GM12878 (cell line): ENCODE measurements around the gene PLXNA2. TPM values are rescaled to one million over a fixed set of nuclear protein-coding genes. Genes with fewer than 3 reads are reported as not detected.

Experiments
- ATAC-seq: fragments of 200-7000 bp; cut with Tn5 transposase; 3 replicates; pipeline ENCODE4 v1.9.1; 2020; ENCODE audit warnings: mild to moderate bottlenecking, moderate library complexity
- BruUV-seq: library from RNA; stranded (reverse); fragments of 400-500 nt; replicated peaks from 2 replicates; lab custom pipeline; 2021; lab: Mats Ljungman, UMichigan
- CTCF ChIA-PET: fragments of 300-600 bp; sonication (Branson Sonifier 250); formaldehyde crosslinking; extraction: SDS; loops from one replicate; lab custom pipeline; 2021; ENCODE audit warnings: inconsistent platforms; lab: Yijun Ruan, JAX
- POLR2A ChIA-PET: fragments of 350-600 bp; formaldehyde crosslinking; extraction: SDS; loops from one replicate; lab custom pipeline; 2021; ENCODE audit warnings: inconsistent platforms; lab: Charles Lee
- RAD21 ChIA-PET: fragments of 300-600 bp; sonication (Branson Sonifier 250); formaldehyde crosslinking; loops from one replicate; lab custom pipeline; 2023; ENCODE audit warnings: antibody characterized with exemption; ENCODE audit not compliant: unreplicated experiment; lab: Charles Lee
- SMC1A ChIA-PET: fragments of 300-600 bp; sonication (Branson Sonifier 250); formaldehyde crosslinking; loops from one replicate; lab custom pipeline; 2023; ENCODE audit not compliant: unreplicated experiment, uncharacterized antibody; lab: Charles Lee
- DNase-seq: peaks from one replicate; pipeline ENCODE4 v3.0.0-alpha.2; 2011; ENCODE audit warnings: low read depth, low spot score
- FAIRE-seq: peaks from 3 replicates; lab custom pipeline; 2011; peaks lifted over from hg19 to GRCh38; lab: Jason Lieb, UNC
- H2AFZ ChIP-seq: 2 replicates; pipeline ENCODE4 v1.6.0; 2011; ENCODE audit warnings: low read depth, low read length, control low read depth; ENCODE audit not compliant: control insufficient read depth
- H3K27ac ChIP-seq: 2 replicates; pipeline ENCODE4 v1.5.1; 2011; ENCODE audit warnings: control low read depth; ENCODE audit not compliant: control insufficient read depth, insufficient read depth
- H3K27me3 ChIP-seq, 2 experiments: replicated peaks in 1 of 2; 2 replicates each; pipeline versions ENCODE4 v1.6.0 to v1.6.1; 2011; ENCODE audit warnings: low read length in 1 of 2; ENCODE audit not compliant: control insufficient read depth in 2 of 2, insufficient read depth in 2 of 2
- H3K36me3 ChIP-seq, 2 experiments: 2 replicates each; pipeline ENCODE4 v1.5.1; 2011; ENCODE audit warnings: low read length in 1 of 2; ENCODE audit not compliant: control insufficient read depth in 2 of 2, insufficient read depth in 2 of 2
- H3K4me1 ChIP-seq: 2 replicates; pipeline ENCODE4 v1.6.1; 2011; ENCODE audit warnings: mild to moderate bottlenecking, low read length, moderate library complexity, mixed read lengths; ENCODE audit not compliant: control insufficient read depth, insufficient read depth
- H3K4me2 ChIP-seq: 2 replicates; pipeline ENCODE4 v1.6.0; 2011; ENCODE audit warnings: control low read depth; ENCODE audit not compliant: control insufficient read depth, insufficient read depth
- H3K4me3 ChIP-seq: fragments of 200-600 bp; sonication (generic); 2 replicates; pipeline ENCODE4 v1.5.1; 2016
- H3K79me2 ChIP-seq: 2 replicates; pipeline ENCODE4 v1.6.0; 2011; ENCODE audit warnings: low read length; ENCODE audit not compliant: control insufficient read depth, insufficient read depth
- H3K9ac ChIP-seq: 2 replicates; pipeline ENCODE4 v1.8.0; 2011; ENCODE audit warnings: low read length, control low read depth, mixed read lengths; ENCODE audit not compliant: control insufficient read depth, insufficient read depth
- H3K9me3 ChIP-seq: replicated peaks from 3 replicates; pipeline ENCODE4 v1.5.1; 2011; ENCODE audit warnings: mild to moderate bottlenecking, low read length; ENCODE audit not compliant: control insufficient read depth, insufficient read depth
- H4K20me1 ChIP-seq: 2 replicates; pipeline ENCODE4 v1.6.0; 2011; ENCODE audit not compliant: control insufficient read depth, insufficient read depth
- BCLAF1 ChIP-seq: fragments of 450-650 bp; IDR thresholded peaks from 2 replicates; pipeline ENCODE4 v1.6.1; 2017; ENCODE audit warnings: antibody characterized with exemption, mild to moderate bottlenecking, moderate library complexity
- HDGF ChIP-seq: fragments of 450-650 bp; IDR thresholded peaks from 2 replicates; pipeline ENCODE4 v1.6.1; 2016; ENCODE audit warnings: antibody characterized with exemption
- IRF4 ChIP-seq: IDR thresholded peaks from 2 replicates; pipeline ENCODE4 v1.6.1; 2011; ENCODE audit warnings: low read depth, low read length
- MAX ChIP-seq: IDR thresholded peaks from 2 replicates; pipeline ENCODE4 v1.6.1; 2012; ENCODE audit warnings: low read depth, low read length, improper control_type of control experiment
- MTA2 ChIP-seq: fragments of 450-650 bp; IDR thresholded peaks from 2 replicates; pipeline ENCODE4 v1.6.1; 2016; ENCODE audit warnings: low read depth, mild to moderate bottlenecking, moderate library complexity
- MXI1 ChIP-seq: fragments of 150-350 bp; IDR thresholded peaks from 2 replicates; pipeline ENCODE4 v1.6.1; 2011; ENCODE audit warnings: low read depth, mild to moderate bottlenecking, inconsistent platforms, low read length, improper control_type of control experiment
- NFXL1 ChIP-seq: fragments of 450-650 bp; IDR thresholded peaks from 2 replicates; pipeline ENCODE4 v1.6.1; 2017; ENCODE audit warnings: antibody characterized with exemption, mild to moderate bottlenecking, borderline replicate concordance
- POLR2AphosphoS5 ChIP-seq: IDR thresholded peaks from 2 replicates; pipeline ENCODE4 v1.6.1; 2011; ENCODE audit warnings: mild to moderate bottlenecking, low read length, inconsistent platforms
- RB1 ChIP-seq: fragments of 450-650 bp; formaldehyde crosslinking; IDR thresholded peaks from 2 replicates; pipeline ENCODE4 v1.6.1; 2017; ENCODE audit warnings: mild to moderate bottlenecking, borderline replicate concordance
- RELA ChIP-seq: fragments of 450-650 bp; IDR thresholded peaks from 2 replicates; pipeline ENCODE4 v1.8.0; 2014; ENCODE audit warnings: borderline replicate concordance; ENCODE audit not compliant: partially characterized antibody
- SMC3 ChIP-seq: IDR thresholded peaks from 2 replicates; pipeline ENCODE4 v1.6.1; 2011; ENCODE audit warnings: low read length, improper control_type of control experiment, borderline replicate concordance
- SPI1 ChIP-seq: IDR thresholded peaks from 2 replicates; pipeline ENCODE4 v1.6.1; 2011; ENCODE audit warnings: low read depth, mild to moderate bottlenecking, low read length, moderate library complexity, borderline replicate concordance; ENCODE audit not compliant: insufficient read depth
- STAT1 ChIP-seq: fragments of 450-650 bp; conservative IDR thresholded peaks from 2 replicates; pipeline ENCODE4 v1.6.1; 2014; ENCODE audit warnings: antibody characterized with exemption, mild to moderate bottlenecking
- TCF7 ChIP-seq: IDR thresholded peaks from 2 replicates; pipeline ENCODE4 v1.6.1; 2014; ENCODE audit warnings: antibody characterized with exemption, borderline replicate concordance
- YY1 ChIP-seq: IDR thresholded peaks from 2 replicates; pipeline ENCODE4 v1.6.1; 2011; ENCODE audit warnings: low read depth, mild to moderate bottlenecking, low read length
- ZNF207 ChIP-seq: fragments of 450-650 bp; IDR thresholded peaks from 2 replicates; pipeline ENCODE4 v1.6.1; 2014; ENCODE audit warnings: antibody characterized with exemption, mild to moderate bottlenecking, borderline replicate concordance
- ZNF384 ChIP-seq: IDR thresholded peaks from 2 replicates; pipeline ENCODE4 v1.6.1; 2012; ENCODE audit warnings: low read depth, mild to moderate bottlenecking, low read length, improper control_type of control experiment, borderline replicate concordance
- ZZZ3 ChIP-seq: IDR thresholded peaks from 2 replicates; pipeline ENCODE4 v1.6.1; 2011; ENCODE audit warnings: low read depth; ENCODE audit not compliant: control insufficient read depth, insufficient read length
- WGBS: methylation state at CpG from one replicate; pipeline ENCODE4 v1.1.6; 2016; ENCODE audit warnings: low lambda C conversion rate; ENCODE audit not compliant: insufficient replicate concordance, insufficient coverage; ENCODE audit errors: missing lambda C conversion rate; 5-methylcytosine and 5-hydroxymethylcytosine counted together
- in situ Hi-C: fragments of 300-500 bp; cut with MboI; formaldehyde crosslinking; loops from 9 replicates; pipeline ENCODE4 v1.14.3; 2018; ENCODE audit warnings: mixed read lengths
- intact Hi-C: fragments of 100-400 bp; cut with micrococcal nuclease; formaldehyde crosslinking; loops from one replicate; pipeline ENCODE4 v1.14.2; 2022; ENCODE audit not compliant: unreplicated experiment
- polyA plus RNA-seq, 11 experiments: library from polyadenylated mRNA; depleted of rRNA in 4 of 11; unstranded in 6 of 11; stranded (reverse) in 5 of 11; fragments of >200 nt; fragmentation: Nextera tagmentation in 4 of 11; fragmentation: Illumina TruSeq in 1 of 11; extraction: Ambion mirVana in 4 of 11; extraction: Trizol in 1 of 11; gene quantifications; 1 replicate in 1 of 11; 2 replicates in 10 of 11; pipeline versions ENCODE4 v1.2.1 to v1.2.3, GENCODE V29; 2011 to 2016; ENCODE audit warnings: inconsistent platforms in 2 of 11, missing spikeins in 2 of 11, low read depth in 1 of 11
- total RNA-seq, 4 experiments: library from RNA; depleted of rRNA in 3 of 4; stranded (reverse); fragments of >200 nt in 3 of 4; fragmentation: Illumina TruSeq in 1 of 4; extraction: Trizol in 1 of 4; gene quantifications; 2 replicates each; pipeline versions ENCODE4 v1.2.1 to v1.2.3, GENCODE V29; 2013 to 2021
- TF ChIP-seq, protein P1 (sequence below): fragments of 450-650 bp; IDR thresholded peaks from 2 replicates; pipeline ENCODE4 v1.6.1; 2017; ENCODE audit warnings: low read depth, mild to moderate bottlenecking, moderate library complexity
- TF ChIP-seq, protein P2 (sequence below): fragments of 450-650 bp; IDR thresholded peaks from 2 replicates; pipeline ENCODE4 v1.6.1; 2017; ENCODE audit warnings: borderline replicate concordance

The PLXNA2 gene
- total and polyA plus RNA-seq, 10 of the 15 experiments (the other 5 are each of a cell fraction or from before 2014, with no cell fraction given), result under 0.01 to 0.08 (median 0.07) TPM; not detected in 4

- SMC1A ChIA-PET, result no interaction called here
- Histone ChIP-seq H3K36me3 (no peaks in the 10 kb centered on the region), H3K9ac (no peak overlapping the region), H3K79me2 (no peaks in the 10 kb centered on the region), H2AFZ (no peak overlapping the region), H3K4me3 (no peak overlapping the region), H3K27me3 (peaks cover 0 to 4% of the 10 kb centered on the region in 2 experiments; a peak in 2 of 4 replicates), H4K20me1 (no peaks in the 10 kb centered on the region), H3K4me2 (no peak overlapping the region), H3K9me3 (no peaks in the 10 kb centered on the region; the same call in 2 of the 3 replicates), H3K27ac (no peak overlapping the region)
- 41% methylated on average over 5 of the region's 5 CpGs for WGBS
- RAD21 ChIA-PET, result no interaction called here
- DNase-seq (no peak), FAIRE-seq (no peak)
- in situ Hi-C loops (no loop called here), intact Hi-C loops (no loop called here)
- CTCF ChIA-PET, result interaction anchor here (1.2 to 1.6 kb wide), 3 partner anchors 28 to 107 kb away, joined by 3 read pairs; no protein-coding TSS in a partner anchor
- no TSS peak for BruUV-seq
- no peak for TF ChIP-seq TCF7
- no peak for TF ChIP-seq HDGF
- no peak for TF ChIP-seq BCLAF1
- no peak for TF ChIP-seq MXI1
- no peak for TF ChIP-seq MAX
- TF ChIP-seq SPI1, result no peak
- TF ChIP-seq RELA, result no peak
- no peak for TF ChIP-seq IRF4
- TF ChIP-seq STAT1, result no peak
- TF ChIP-seq RB1, result no peak
- TF ChIP-seq, protein P1, sequence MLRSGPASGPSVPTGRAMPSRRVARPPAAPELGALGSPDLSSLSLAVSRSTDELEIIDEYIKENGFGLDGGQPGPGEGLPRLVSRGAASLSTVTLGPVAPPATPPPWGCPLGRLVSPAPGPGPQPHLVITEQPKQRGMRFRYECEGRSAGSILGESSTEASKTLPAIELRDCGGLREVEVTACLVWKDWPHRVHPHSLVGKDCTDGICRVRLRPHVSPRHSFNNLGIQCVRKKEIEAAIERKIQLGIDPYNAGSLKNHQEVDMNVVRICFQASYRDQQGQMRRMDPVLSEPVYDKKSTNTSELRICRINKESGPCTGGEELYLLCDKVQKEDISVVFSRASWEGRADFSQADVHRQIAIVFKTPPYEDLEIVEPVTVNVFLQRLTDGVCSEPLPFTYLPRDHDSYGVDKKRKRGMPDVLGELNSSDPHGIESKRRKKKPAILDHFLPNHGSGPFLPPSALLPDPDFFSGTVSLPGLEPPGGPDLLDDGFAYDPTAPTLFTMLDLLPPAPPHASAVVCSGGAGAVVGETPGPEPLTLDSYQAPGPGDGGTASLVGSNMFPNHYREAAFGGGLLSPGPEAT, result no peak
- TF ChIP-seq ZNF207, result no peak
- TF ChIP-seq, protein P2, sequence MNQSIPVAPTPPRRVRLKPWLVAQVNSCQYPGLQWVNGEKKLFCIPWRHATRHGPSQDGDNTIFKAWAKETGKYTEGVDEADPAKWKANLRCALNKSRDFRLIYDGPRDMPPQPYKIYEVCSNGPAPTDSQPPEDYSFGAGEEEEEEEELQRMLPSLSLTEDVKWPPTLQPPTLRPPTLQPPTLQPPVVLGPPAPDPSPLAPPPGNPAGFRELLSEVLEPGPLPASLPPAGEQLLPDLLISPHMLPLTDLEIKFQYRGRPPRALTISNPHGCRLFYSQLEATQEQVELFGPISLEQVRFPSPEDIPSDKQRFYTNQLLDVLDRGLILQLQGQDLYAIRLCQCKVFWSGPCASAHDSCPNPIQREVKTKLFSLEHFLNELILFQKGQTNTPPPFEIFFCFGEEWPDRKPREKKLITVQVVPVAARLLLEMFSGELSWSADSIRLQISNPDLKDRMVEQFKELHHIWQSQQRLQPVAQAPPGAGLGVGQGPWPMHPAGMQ, result no peak
- TF ChIP-seq MTA2, result no peak
- no peak for TF ChIP-seq NFXL1
- TF ChIP-seq YY1, result no peak
- no peak for TF ChIP-seq ZNF384
- no peak for TF ChIP-seq POLR2AphosphoS5
- no peak for TF ChIP-seq ZZZ3
- TF ChIP-seq SMC3, result no peak
- TF ChIP-seq, all 136 proteins: peak for 0
- POLR2A ChIA-PET, result no interaction called here
- H3K4me1 ChIP-seq, result no peaks in the 10 kb centered on the region
- ATAC-seq, result no peak
Measured at GRCh38 chr1:207991583-207992026, 252.6 kb downstream of the PLXNA2 start.
